Astrocyte (in vitro differentiated cells and primary cell): ENCODE data around the gene APOBEC3G. TPM values are rescaled to one million over a fixed set of nuclear protein-coding genes. Genes with fewer than 3 reads are reported as not detected.

Experiments
- DNase-seq: peaks from one replicate; pipeline ENCODE4 v3.0.0-alpha.2; 2010; ENCODE audit warnings: low read depth
- FAIRE-seq: peaks from 2 replicates; lab custom pipeline; 2011; peaks lifted over from hg19 to GRCh38; lab: Jason Lieb, UNC
- H2AFZ ChIP-seq: 2 replicates; pipeline ENCODE4 v1.6.0; 2012; ENCODE audit warnings: low read depth, low read length, inconsistent platforms
- H3K27ac ChIP-seq: 2 replicates; pipeline ENCODE4 v1.5.1; 2011; ENCODE audit warnings: low read depth, low read length, inconsistent platforms
- H3K27me3 ChIP-seq: 2 replicates; pipeline ENCODE4 v1.6.0; 2011; ENCODE audit warnings: low read length, inconsistent platforms; ENCODE audit not compliant: insufficient read depth
- H3K36me3 ChIP-seq: 2 replicates; pipeline ENCODE4 v1.5.1; 2011; ENCODE audit warnings: low read length, inconsistent platforms; ENCODE audit not compliant: insufficient read depth
- H3K4me1 ChIP-seq: 2 replicates; pipeline ENCODE4 v1.5.1; 2011; ENCODE audit warnings: low read length, inconsistent platforms; ENCODE audit not compliant: insufficient read depth
- H3K4me2 ChIP-seq: 2 replicates; pipeline ENCODE4 v1.6.0; 2012; ENCODE audit warnings: low read length, inconsistent platforms
- H3K4me3 ChIP-seq: 2 replicates; pipeline ENCODE4 v1.5.1; 2011; ENCODE audit warnings: low read depth, mild to moderate bottlenecking, low read length, inconsistent platforms; ENCODE audit not compliant: insufficient read depth
- H3K79me2 ChIP-seq: 2 replicates; pipeline ENCODE4 v1.6.0; 2012; ENCODE audit warnings: mild to moderate bottlenecking, low read length, inconsistent platforms; ENCODE audit not compliant: insufficient read depth
- H3K9ac ChIP-seq: 2 replicates; pipeline ENCODE4 v1.6.0; 2012; ENCODE audit warnings: mild to moderate bottlenecking, low read length, inconsistent platforms
- H3K9me3 ChIP-seq: 2 replicates; pipeline ENCODE4 v1.5.1; 2012; ENCODE audit warnings: low read depth, mild to moderate bottlenecking, low read length, inconsistent platforms; ENCODE audit not compliant: insufficient read depth
- H4K20me1 ChIP-seq: 2 replicates; pipeline ENCODE4 v1.6.0; 2012; ENCODE audit warnings: low read length, inconsistent platforms; ENCODE audit not compliant: insufficient read depth
- H3K27ac Mint-ChIP-seq: one replicate; pipeline ENCODE4 v1.8.0; 2021; ENCODE audit warnings: mild to moderate bottlenecking, mixed read lengths; ENCODE audit not compliant: unreplicated experiment
- H3K27me3 Mint-ChIP-seq: one replicate; pipeline ENCODE4 v1.8.0; 2021; ENCODE audit warnings: low read depth, mixed read lengths; ENCODE audit not compliant: unreplicated experiment
- H3K36me3 Mint-ChIP-seq: one replicate; pipeline ENCODE4 v1.8.0; 2021; ENCODE audit warnings: low read depth, mixed read lengths; ENCODE audit not compliant: unreplicated experiment
- H3K4me1 Mint-ChIP-seq: one replicate; pipeline ENCODE4 v1.8.0; 2021; ENCODE audit warnings: low read depth, mixed read lengths; ENCODE audit not compliant: unreplicated experiment
- H3K4me3 Mint-ChIP-seq: one replicate; pipeline ENCODE4 v1.8.0; 2021; ENCODE audit warnings: mild to moderate bottlenecking, moderate library complexity, mixed read lengths; ENCODE audit not compliant: unreplicated experiment
- H3K9me3 Mint-ChIP-seq: one replicate; pipeline ENCODE4 v1.8.0; 2021; ENCODE audit warnings: mild to moderate bottlenecking, mixed read lengths; ENCODE audit not compliant: unreplicated experiment
- EZH2 ChIP-seq: IDR thresholded peaks from 2 replicates; pipeline ENCODE4 v1.6.1; 2012; ENCODE audit warnings: mild to moderate bottlenecking, low read length, inconsistent platforms; ENCODE audit not compliant: insufficient read depth
- total RNA-seq: library from RNA; stranded (reverse); gene quantifications from 2 replicates; pipeline ENCODE4 v1.2.1, GENCODE V29; 2021
- TF ChIP-seq, protein P1 (sequence below): IDR thresholded peaks from 2 replicates; pipeline ENCODE4 v1.5.1; 2011; ENCODE audit warnings: low read depth, mild to moderate bottlenecking, inconsistent platforms, low read length, moderate library complexity; ENCODE audit not compliant: insufficient read depth

APOBEC3G gene
- total RNA-seq, 1 donor from 2014 or later = 2.4 TPM

DNA sequence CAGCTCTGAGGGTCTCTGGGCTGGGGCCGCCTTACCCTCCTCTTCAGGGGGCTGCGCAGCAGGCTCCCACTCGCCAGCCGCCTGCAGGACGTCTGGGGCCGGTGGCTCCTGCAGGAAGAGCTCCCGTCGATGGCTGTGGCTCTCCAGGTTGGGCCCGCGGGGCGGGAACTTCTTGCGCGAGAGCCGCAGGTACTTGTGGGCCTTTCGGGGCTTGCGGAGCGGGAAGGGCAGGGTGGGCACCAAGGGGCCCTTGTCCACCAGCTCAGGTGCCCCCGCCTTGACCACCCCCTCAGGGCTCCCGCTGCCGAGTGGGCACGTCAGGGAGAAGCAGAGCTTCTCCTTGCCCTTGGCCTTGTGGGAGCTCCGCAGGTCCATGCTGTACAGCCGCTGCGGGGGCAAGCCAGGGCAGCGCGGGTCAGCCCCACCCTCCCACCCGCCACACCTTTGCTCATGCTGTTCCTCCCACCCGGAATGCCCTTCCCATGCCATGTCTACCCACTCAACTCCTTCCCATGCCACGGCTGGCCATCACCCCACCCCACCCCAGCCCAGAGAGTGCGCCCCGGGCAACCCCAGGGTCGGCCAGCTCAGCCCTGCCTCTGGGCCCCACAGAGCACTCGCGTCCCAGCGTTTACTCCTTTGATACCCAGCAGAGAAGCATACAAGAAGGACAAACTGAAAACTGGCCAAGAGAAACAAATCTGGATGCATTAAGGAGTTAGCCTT is 57.5 kb downstream of the APOBEC3G start:
- peaks cover 2% of the 10 kb centered on the region for H3K9me3 Mint-ChIP-seq
- H3K4me3 Mint-ChIP-seq = no peak overlapping the region
- H3K27ac Mint-ChIP-seq = no peak overlapping the region
- Histone ChIP-seq H3K79me2 (no peaks in the 10 kb centered on the region), H3K9ac (no peak overlapping the region), H3K9me3 (no peaks in the 10 kb centered on the region), H2AFZ (no peak overlapping the region), H3K4me1 (peaks cover 6% of the 10 kb centered on the region), H3K27me3 (peaks cover 2% of the 10 kb centered on the region), H4K20me1 (no peaks in the 10 kb centered on the region), H3K36me3 (no peaks in the 10 kb centered on the region), H3K27ac (no peak overlapping the region), H3K4me2 (no peak overlapping the region), H3K4me3 (no peak overlapping the region)
- H3K36me3 Mint-ChIP-seq = peaks cover 1% of the 10 kb centered on the region
- FAIRE-seq (no peak), DNase-seq (no peak)
- TF ChIP-seq, protein P1, sequence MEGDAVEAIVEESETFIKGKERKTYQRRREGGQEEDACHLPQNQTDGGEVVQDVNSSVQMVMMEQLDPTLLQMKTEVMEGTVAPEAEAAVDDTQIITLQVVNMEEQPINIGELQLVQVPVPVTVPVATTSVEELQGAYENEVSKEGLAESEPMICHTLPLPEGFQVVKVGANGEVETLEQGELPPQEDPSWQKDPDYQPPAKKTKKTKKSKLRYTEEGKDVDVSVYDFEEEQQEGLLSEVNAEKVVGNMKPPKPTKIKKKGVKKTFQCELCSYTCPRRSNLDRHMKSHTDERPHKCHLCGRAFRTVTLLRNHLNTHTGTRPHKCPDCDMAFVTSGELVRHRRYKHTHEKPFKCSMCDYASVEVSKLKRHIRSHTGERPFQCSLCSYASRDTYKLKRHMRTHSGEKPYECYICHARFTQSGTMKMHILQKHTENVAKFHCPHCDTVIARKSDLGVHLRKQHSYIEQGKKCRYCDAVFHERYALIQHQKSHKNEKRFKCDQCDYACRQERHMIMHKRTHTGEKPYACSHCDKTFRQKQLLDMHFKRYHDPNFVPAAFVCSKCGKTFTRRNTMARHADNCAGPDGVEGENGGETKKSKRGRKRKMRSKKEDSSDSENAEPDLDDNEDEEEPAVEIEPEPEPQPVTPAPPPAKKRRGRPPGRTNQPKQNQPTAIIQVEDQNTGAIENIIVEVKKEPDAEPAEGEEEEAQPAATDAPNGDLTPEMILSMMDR = no peak
- TF ChIP-seq EZH2 = no peak
- peaks cover 35% of the 10 kb centered on the region for H3K27me3 Mint-ChIP-seq
- H3K4me1 Mint-ChIP-seq = peaks cover 17% of the 10 kb centered on the region

DNA sequence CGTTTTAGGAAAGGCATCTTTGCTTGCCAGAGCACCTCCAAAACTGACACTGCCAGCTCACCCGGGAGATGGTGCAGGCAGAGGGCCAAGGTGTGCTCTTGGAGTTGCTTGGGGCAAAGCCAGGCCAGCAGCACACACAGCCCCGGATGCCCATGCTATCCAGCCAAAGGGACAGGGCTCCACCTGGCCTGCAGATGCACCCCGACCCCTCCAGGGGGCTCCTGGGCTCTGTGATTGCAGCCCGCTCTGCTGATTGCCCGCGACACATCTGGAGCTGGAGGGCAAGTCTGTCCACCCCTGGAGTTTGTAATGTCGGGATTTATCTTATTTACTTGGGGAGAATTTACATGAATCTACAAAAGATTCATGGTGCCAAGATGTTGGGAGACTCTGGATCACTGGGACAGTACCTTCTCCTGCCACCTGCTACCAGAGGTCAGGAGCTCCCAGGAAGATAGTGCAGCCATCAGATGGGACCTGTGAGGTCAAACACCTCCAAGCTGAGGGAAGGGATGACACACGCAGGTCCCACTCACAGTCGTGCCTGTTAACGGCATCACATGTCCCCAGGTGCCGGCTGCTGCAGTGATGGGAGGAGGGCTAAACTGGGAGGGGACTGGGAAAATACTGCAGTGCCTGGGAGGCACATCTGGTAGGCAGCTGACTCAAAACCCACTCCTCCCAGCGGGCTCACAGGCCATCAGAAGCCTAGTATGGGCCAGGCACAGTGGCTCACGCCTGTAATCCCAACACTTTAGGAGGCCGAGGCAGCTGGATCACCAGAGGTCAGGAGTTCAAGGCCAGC is 58.2 kb downstream of the APOBEC3G start:
- Mint-ChIP-seq H3K4me1 (peaks cover 16% of the 10 kb centered on the region), H3K36me3 (peaks cover 1% of the 10 kb centered on the region), H3K27ac (no peak overlapping the region), H3K27me3 (peaks cover 38% of the 10 kb centered on the region), H3K9me3 (peaks cover 2% of the 10 kb centered on the region), H3K4me3 (no peak overlapping the region)
- Histone ChIP-seq H3K9ac (no peak overlapping the region), H4K20me1 (no peaks in the 10 kb centered on the region), H3K27me3 (no peaks in the 10 kb centered on the region), H3K36me3 (no peaks in the 10 kb centered on the region), H3K4me3 (no peak overlapping the region), H2AFZ (no peak overlapping the region), H3K9me3 (no peaks in the 10 kb centered on the region), H3K27ac (no peak overlapping the region), H3K4me2 (no peak overlapping the region), H3K79me2 (no peaks in the 10 kb centered on the region), H3K4me1 (peaks cover 6% of the 10 kb centered on the region)
- FAIRE-seq = no peak
- TF ChIP-seq, protein P1 = peak; percentile 66
- TF ChIP-seq EZH2 = no peak
- DNase-seq = no peak
